Embryonic facial prominence (tissue), 1 donor: ENCODE measurements around the gene MAP1LC3A.

Experiments used
- DNase-seq: peaks from one replicate; pipeline ENCODE4 v3.0.0-alpha.2; 2016; ENCODE audit errors: extremely low spot score

MAP1LC3A gene

GRCh38 chr20:34549291-34549928 lies 9.1 kb upstream of the MAP1LC3A start:
- no peak for DNase-seq

- no peak for DNase-seq
Observed at GRCh38 chr20:34549929-34550305, 8.6 kb upstream of the MAP1LC3A start.

GRCh38 chr20:34552569-34552968 lies 5.9 kb upstream of the MAP1LC3A start:
- DNase-seq: no peak

- DNase-seq: no peak
Observed at GRCh38 chr20:34553366-34553867, 5.1 kb upstream of the MAP1LC3A start.

DNA sequence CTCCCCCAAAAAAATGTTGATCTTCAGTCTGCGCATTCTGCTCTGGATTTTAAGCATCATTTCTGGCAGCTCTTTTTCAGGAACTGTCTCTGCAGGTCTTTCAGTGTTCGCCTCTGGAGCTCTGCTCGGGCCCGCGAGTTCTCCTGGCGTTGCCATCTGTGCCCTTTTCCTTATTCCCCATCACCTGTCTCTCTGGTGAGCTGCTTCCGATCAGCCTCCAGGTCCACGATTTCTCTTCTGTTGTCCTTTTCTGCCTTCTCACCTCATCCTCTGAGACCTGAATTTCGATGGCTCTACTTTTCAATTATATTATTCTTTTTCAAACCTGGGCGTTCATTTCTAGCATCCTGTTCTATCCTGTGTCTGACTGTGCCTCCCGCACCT lies 590 bp upstream of the MAP1LC3A start:
- no peak for DNase-seq

DNA sequence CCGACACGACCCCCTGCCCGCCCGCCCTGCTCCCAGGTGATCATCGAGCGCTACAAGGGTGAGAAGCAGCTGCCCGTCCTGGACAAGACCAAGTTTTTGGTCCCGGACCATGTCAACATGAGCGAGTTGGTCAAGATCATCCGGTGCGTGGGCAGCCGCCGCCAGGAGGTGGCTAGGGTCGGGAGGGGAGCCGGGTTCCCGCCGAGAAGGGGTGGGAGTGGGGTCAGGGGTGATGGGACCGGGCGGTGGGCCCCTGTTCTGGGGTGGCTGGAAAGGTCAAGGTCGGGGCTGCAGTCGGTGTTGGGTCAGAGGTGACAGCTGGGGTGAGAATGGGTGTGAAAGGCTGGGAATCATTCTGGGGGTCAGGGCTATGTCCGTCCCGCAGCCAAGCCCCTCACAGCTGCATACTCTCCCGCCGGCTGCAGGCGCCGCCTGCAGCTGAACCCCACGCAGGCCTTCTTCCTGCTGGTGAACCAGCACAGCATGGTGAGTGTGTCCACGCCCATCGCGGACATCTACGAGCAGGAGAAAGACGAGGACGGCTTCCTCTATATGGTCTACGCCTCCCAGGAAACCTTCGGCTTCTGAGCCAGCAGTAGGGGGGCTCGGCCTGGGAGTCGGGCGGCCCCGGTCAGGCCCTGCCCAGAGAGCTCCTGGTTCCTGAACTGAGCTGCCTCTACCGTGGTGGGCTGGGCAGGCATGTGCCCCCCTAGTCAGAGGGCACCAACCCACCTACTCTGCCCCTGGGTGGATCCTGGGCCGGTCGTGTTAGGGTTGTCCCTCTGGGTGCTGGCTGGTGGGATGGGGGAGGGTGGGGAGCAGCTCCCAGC lies 1.0 kb downstream of the MAP1LC3A start:
- DNase-seq: no peak

- DNase-seq: no peak
Observed at GRCh38 chr20:34560141-34560523, 1.6 kb downstream of the MAP1LC3A start.

DNA sequence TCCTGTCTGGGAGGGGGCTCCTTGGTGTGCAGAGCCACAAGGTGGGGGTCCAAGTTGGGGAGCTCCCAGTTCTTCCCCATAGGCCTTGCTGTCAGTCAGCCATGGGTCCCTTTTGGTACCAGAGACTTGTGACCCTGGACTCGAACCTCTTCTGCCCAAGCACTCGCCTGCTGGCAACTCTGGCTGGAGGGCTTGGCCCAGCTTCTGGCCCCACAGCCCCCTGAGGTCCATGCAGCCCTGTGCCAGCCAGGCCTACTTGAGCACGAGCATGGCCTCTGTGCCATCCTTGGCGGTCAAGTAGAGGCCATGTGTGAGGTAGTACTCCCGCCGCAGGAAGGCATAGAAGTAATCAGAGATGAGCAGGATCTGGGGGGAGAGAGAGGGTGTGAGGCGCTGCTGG lies 2.1 kb downstream of the MAP1LC3A start:
- no peak for DNase-seq

DNA sequence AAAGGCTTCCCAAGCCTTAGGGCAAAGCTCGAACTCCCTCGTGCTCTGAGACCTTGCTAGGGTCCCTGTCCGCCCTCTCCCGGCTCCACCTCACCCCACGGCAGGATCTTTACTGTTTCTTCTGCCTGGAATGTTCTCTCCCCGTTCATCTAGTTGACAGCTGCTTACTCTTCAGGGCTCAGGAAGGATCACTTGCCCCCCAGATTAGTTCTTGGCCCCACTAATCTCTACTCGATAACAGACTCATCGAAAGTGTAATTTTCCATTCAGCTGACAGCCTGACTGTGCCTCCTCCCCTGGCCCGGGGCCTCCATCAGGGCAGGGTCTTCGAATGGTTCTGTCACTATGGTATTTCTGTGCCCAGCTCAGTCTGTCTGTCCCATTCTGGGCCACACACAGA lies 3.1 kb downstream of the MAP1LC3A start:
- DNase-seq: no peak

GRCh38 chr20:34562641-34563040 lies 4.1 kb downstream of the MAP1LC3A start:
- DNase-seq: no peak

GRCh38 chr20:34564833-34565232 lies 6.3 kb downstream of the MAP1LC3A start:
- DNase-seq: no peak

- no peak for DNase-seq
Observed at GRCh38 chr20:34566978-34567891, 8.7 kb downstream of the MAP1LC3A start.

DNA sequence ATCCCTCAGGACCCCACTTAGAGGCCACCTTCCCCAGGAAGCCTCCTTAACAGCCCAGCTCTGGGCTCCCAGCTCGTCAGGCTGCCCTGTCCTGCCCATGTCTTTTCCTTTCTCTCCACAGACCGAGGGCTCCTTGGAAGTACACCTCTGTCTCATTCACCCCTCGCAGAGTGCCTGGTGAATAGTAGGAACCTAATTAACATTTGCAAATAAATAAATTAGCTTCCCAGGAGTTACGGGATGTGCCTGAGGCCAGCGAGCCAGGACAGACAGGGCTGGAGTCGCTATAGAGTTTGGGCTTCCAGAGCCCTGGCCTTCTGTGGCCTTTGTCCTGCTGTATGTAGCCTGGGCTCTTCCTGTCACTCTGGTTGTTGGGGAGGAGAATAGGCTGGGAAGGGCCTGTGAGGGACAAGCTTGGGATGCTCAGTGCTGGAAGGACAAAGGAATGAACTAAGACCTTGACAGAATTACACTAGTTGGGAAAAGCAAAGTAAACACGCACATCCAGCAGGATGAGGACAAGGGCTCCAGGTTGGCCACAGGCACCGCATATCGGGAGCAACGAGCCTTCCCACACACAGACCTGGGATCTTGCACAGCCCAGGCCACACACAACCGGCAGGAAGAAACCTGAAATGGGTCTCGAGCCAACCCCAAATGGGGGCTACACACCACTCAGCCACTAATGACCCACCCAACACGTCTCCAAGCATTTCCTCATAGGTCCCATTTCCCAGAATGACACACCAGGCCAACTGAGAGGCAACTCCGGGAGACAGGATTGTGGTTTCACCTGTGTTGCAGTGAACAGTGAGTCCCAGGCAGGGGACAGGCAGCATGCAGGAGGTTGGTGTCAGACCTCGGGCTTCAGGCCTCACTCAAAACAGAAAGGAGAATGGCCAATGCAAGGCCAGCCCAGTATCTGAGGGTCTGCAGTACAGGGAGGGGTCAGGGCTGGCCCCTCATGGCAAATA lies 9.7 kb downstream of the MAP1LC3A start:
- no peak for DNase-seq

DNA sequence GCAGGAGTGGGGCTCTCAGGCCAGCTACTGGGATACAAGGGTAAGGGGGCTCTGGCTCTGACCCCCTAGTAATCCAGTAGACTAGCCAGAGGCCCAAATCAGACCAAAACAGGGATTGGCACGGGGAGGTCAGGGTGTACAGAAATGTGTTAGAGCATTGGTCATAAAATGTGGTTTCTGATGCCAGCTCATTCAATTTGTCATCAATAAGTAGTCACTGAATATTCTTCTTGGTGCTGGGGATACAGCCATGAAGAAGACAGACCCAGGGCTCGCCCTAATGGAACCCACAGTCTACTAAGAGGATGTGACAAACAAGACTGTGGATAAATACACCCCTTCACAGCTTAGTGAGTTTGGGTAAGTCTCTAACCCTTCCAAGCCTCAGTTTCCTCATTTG lies 11.1 kb downstream of the MAP1LC3A start:
- no peak for DNase-seq

DNA sequence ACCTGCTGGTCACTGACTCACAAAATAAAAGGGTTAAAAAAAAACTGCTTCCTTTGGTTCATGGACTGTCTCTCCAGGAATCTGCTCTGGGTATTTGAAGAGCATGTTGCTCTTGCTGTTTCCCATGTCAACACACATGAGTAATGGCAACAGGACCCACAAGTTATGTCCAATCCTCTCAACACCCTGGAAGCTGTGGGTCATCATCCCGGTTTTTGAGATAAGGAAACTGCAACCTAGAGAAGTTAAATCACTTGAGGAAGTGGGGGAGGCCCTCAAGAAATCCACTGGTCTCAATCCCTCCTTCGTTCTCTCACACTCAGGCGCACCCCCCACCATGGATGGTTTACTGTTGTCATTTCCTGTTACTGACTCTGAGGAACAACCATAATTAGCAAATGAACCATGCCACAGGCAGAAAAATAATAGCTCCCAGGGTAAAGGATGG lies 12.4 kb downstream of the MAP1LC3A start:
- DNase-seq: no peak

DNA sequence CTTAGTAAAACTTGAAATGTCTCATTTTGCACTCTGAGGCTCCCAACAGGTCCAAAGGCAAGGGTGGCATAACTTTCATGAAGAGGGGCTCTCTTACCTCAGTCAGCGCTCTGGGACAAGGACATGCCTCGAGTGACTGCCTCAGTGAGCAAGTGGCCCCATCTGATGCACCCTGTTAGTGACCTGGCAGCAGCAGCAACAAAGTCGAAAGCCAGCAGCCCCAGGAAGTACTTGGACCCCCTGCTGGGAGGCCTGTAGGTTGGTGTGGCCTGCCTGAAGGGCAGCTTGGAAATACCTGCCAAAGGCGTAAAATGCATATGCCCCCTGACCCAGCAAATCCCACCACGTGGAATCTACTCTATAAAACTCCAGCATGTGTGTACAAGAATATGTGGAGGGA lies 13.2 kb downstream of the MAP1LC3A start:
- no peak for DNase-seq

- DNase-seq: no peak
Observed at GRCh38 chr20:34573541-34574300, 15.2 kb downstream of the MAP1LC3A start.

GRCh38 chr20:34574426-34574825 lies 15.9 kb downstream of the MAP1LC3A start:
- DNase-seq: no peak

GRCh38 chr20:34574861-34575260 lies 16.3 kb downstream of the MAP1LC3A start:
- DNase-seq: no peak

DNA sequence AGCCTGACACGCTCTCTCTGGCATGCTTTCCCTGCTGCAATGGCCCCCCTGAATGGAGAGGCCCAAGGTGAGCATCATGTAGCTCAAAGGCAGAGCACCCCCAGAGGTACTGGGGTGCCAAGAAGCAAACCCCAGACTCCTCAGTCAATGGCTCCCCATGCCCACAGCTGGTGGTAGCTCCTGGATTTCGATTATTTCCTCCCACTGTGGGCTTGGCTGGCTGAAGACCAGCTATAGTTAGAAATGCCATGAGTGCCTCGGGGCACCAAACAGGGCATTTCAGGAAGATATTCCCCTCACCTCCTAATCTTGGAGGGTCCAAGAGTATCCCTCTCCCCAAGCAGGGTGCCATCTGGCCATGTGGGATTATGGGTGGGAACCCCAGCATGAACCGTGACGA lies 16.8 kb downstream of the MAP1LC3A start:
- DNase-seq: no peak
